Inflammatory macrophage treated with lipopolysaccharide for 1 hour (primary cell): ENCODE results near the gene SHB.

Experiments used
- DNase-seq, 2 donors: peaks; one replicate each; pipeline ENCODE4 v3.0.0-alpha.2; 2020 to 2022

SHB gene

DNA sequence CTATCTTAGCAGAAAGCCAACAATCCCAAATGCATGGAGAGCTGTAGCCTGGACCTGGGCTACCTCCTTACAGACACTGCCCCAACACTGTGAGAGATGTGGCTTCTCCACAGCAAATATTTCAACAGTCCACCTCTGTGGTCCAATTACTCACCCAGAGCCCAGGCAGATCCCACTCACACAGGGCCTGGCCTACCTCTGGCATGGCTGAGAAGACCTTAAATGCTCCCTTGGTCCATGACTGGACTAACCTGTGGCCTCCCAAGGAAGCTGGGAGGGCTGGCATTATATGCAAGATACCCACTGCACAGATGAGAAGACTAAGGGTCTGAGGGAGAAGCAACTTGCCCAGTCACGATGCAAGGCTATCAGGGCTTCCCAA is 142.3 kb downstream of the SHB start:
- no peak for DNase-seq

DNA sequence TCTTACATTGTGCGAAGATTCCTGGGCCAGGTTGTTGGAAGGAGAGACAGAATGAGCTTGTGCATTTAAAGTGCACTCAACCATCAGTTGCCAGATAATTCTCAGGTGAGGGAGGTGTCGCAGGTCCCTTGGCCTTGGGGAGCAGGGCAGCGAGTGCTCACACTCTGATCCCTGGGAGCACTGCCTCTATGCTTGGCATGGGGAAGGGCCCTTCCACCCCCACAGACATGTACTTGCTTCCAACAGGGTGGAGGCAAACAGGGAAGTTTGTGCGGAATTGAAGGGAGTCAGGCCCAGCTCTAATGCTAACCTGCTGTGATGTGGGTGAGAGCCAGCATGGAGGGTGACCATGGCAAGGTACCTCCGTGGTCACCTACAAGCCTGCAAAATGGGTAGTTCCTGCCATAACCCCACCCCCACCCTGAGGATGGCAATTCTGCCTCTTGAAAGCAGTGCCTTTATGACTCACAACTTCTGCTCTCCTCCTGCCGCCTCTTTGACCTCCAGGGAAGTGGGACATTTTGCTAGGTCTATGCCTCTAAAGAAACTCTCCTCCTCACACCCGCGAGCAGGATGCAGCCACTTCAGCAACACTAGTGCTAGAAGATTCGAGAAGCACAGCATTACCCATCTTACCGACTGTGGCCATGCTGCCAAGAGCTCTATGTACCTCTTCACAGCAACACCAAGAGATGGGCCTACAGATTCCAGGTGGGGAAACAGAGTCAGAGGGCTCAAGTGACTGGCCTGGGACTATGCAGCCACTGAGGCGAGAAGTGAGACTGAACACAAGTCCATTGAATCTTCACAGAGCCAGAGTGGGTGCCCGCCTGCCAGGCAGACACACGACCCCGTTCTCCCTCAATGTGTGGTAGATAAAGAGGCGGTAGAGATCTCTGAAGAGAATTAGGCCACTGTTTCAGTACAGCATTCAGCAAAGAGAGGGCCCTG is 143.0 kb downstream of the SHB start:
- peak; percentile 56 to 60 for DNase-seq

DNA sequence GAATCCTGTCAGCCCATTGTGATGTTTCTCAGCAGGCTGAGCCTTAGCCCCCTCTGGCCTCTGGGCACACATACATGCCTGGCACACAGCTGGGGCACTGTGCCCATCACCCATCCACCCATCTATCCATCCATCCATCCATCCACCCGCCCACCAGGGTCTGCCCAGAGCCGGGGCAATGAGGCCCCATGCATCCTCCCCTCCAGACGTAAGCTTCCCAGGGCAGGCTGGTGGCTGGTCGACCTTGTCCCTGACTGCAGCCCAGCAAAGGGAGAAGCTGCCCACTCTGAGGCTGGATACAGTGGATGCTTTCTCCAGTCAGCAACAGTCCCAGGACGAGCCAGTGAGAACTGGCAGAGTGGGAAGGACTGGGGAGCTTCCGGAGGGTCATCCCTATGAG is 144.0 kb downstream of the SHB start:
- no peak for DNase-seq

DNA sequence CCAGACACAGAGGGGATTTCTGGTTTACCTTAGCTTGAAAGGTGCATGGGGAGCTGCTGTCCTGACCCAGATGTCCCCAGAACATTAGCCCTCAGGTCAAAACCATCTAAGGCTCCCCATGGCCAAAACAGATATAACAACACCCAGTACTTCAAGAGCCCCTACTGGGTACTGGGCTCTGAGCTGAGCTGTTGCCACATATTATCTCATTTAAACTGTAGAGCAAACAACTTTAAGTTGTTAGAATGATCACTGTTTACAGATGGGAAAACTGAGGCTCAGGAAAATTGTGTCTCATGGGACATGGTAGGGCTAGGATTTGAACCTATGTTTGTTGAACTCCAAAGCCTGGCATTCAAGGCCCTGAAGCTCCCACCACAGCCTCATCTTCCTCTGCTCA is 144.5 kb downstream of the SHB start:
- no peak for DNase-seq

DNA sequence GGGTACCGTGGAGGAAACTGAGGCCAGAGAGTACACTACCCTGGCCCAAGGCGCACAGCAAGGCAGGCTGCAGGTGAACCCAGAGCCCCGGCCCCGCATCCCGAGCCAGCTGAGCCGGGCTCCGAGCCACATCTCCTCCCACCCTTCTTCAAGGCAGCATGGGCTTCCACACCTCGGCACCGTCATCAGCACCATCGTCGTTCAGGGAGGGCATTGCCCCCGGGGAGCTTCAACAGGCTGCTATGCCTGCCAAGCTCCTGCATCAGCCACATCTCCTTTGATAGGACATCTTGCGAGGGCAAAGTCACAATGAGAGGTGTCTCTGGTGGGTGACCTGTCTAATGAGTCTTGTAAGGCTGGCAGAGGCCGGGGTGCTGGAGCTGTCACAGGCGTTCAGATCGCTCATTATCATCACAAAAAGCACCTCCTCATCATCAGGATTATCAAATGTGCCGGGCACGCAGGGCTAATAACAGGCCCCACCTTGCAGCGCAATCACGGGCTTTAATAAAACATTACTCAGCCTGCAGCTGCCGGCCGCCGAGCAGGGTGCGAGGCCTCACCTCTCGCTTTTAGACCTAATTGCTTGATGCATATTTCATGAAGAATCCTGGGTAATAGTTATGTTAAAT is 145.1 kb downstream of the SHB start:
- DNase-seq: no peak

DNA sequence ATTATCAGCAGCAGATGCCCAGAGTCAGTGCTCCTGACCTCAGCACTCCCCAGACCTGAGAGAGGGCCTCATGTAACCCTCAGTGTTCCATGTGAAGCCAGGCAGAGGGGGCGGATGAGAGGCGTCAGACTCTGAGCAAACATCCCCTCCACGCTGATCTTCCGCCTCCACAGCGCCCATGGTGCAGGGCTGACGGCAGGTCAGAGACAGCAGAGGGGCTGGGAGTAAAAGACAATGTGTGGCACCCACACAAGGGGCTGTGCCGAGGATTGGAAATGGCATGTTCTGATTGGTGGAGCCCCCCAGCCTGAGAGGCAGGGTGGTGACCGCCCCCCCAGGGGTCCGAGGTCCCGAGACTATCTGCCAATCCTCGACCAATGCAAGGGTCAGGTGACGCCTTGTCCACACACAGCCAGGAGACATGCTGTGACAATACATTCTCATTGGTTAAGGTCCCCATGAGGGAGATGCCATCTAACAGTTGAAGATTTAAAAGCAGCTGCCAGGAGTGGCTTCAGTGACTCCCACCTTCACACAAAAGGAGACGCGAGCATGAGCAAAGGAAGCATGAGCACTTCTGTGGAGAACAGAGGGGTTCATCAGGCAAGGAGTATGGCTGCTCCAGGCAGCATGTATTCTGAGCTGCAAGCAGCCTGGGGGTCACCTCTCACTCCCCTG is 145.8 kb downstream of the SHB start:
- no peak for DNase-seq

DNA sequence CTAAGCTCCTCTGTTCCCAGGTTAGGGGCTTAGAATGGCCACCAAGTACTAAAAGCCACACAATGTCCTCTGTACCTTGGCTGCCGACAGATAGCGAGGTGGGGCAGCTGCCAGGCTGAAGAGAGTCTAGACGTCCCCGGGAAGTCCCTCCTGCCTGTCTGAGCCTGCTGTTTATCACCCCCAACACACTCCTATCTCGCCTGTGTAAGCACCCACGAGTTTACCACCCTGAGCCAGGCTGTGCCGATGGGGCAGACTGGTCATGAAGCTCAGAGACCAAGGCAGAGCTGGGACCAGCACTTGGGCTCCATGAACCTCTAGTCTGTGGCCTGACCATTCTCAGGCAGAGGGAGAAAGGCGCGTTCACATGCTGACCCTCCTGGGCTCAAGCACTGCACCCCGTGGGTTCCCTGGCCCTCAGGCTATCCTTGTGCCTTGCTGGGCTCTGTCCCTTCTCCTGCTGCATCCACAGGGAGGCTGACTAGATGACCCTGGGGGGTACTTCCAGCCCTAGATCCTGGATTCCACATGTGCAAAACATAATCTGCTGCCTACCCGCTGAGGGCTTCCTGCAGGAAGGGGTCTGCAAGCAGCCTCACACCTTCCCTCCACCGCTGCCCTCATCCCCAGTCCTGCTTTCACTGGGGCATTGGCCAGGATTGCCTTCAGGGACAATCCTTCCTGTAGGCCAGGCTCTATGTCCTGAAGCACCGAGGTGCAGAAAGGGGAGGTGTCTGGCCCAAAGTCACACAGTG is 146.5 kb downstream of the SHB start:
- no peak for DNase-seq

DNA sequence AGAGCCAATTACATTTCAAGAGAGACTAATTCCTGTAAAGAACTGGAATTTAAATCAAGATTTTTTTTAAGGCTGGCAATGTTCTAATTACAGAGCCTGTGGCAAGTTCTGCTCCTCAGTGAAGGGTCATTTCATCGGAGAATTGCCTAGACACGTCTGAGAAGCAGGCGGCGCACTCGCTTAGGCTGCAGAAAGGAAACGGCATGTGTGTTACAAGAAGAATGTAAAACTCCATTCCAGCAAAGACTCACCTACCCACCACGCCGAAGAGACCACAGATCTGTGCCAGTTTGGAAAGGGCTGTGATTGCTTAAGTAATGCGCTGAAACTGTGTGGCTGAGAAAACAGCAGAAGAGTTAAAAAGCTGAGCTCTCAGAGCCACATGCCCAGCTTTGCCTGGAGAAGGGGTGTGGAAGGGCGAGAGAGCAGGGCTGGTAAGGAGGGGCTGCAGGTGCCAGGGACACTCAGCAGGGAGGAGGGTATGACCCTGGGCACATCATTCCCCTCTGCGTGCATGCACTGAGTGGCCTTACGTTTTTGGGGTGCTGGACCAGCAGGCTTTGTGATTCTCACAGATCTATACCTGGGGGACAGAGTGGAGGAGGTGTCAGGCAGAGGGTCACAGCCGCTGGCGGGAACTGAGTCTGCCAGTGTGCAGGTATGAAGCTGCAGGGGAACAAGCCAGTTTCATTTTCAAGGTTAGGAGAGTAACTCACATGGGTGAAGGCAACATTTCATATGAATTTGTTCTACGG is 147.3 kb downstream of the SHB start:
- DNase-seq: no peak

DNA sequence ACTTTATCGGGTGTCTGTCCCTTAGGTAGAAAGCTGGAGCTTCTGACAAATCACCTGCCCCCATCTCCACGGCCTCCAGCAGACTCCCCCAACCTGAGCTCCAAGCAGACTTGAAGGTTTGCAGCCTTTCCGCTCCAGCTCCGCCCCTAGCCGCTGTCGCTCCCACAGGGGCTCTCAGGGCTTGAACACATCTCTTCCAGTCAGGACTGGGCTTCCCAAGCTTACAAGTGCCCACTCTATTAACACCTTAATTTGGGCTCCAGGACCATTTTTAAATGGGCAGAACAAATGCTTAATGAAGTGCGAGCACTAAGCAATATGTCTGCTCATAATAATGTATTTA is 147.9 kb downstream of the SHB start:
- no peak for DNase-seq

DNA sequence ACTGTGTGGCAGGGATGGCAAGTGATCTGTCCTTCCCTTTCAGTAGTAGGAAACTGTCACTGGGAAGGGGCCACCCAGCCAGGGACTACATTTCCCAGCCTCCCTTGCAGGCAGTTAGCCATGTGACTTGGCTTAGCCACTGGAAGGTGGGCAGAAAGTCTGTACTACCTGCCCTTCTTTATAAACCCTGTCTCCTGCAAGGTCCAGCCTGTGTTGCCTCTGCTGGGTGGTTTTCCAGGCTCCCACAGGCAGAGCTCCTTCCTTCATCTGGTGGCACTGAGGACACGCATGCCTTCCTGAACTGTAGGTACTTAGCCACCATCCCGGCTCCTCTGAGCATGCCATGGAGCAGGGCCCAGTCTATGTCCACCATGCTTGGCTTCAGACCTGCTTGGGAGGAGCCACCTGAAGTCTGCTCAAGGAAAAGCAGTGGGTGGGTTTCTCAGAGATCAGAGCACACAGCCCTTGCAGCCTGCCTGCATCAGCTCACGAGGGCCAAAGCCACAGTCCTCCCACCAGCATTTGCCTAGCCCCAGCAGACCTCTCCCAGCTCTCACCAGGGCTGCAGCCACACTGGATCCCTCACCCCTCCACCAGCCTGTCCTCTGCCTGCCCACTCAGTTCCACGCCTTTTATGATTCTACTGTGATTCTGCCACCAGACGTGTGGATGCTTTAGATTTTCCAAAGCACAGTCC is 148.4 kb downstream of the SHB start:
- no peak for DNase-seq

DNA sequence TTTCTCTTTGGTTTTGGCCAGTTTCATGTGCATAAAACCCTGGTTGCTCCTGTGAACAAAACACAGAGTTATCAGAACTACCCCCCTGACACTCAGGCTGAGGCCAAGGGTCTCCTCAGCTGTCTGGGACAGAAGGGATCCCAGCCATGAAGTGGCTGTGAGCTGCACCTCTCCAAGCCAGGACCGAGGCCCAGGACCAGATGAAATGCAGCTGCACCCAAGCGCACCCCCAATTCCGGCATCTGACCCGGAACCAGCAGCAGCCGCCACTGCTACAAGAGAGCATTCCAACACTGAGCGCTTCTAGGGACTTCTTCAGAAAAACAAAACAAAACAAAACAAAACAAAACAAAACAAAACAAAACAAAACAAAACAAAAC is 149.1 kb downstream of the SHB start:
- no peak for DNase-seq

DNA sequence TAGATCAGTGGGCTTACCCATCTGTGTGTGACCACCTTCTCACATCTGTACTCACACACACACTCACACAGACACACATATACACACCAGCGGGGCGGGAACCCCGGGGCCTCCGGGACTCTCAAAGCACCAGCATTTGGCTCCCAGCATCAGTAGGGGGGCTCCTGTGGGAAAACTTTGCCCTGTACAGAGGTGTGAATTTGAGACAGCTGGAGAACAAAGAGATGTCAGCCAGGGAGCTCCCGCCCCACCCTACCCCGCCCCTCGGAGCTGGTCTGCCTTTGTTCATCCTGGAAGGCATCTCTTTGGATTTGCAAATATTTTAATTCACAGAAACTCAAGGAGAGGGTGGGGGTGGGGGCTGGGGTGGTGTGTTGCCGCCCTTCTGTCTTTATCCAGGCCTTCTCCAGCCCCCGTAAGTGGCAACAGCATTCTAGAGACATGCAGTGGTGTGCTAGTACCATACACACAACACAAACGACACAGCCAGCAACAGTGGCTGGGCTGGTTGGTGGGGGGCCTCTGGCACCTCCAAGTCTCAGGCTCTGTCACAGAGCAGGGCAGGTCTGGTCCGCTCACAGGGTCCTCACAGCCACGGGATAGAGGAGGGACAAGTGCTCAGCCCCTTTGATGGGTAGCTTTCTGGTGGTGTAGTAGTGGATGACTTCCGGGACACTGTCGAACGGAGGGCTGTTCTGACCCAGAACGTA is 149.6 kb downstream of the SHB start:
- no peak for DNase-seq

DNA sequence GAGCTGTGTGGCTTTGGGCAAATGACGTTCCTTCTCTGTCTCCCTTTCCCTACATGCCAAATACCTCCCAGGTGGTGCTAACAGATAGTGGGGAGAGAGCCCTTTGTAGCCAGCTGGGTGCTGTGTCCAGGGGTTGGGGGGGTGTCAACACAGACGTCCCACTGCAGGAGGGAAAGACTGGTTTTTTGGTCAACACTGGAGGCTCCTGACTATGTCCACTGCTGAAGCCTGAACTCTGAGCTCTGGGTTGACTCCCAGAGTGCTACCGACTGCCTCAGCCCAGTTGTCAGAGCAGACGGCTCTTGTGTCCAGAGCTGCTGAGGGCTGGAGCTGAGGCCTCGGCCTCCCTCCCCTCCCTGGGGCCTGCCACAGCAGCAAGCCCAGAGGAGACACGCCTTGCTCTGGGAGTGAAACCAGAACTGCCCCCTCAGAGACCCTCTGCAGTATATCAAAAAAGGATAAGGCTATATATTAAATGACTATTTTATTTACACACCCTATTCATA is 150.3 kb downstream of the SHB start:
- DNase-seq: no peak

DNA sequence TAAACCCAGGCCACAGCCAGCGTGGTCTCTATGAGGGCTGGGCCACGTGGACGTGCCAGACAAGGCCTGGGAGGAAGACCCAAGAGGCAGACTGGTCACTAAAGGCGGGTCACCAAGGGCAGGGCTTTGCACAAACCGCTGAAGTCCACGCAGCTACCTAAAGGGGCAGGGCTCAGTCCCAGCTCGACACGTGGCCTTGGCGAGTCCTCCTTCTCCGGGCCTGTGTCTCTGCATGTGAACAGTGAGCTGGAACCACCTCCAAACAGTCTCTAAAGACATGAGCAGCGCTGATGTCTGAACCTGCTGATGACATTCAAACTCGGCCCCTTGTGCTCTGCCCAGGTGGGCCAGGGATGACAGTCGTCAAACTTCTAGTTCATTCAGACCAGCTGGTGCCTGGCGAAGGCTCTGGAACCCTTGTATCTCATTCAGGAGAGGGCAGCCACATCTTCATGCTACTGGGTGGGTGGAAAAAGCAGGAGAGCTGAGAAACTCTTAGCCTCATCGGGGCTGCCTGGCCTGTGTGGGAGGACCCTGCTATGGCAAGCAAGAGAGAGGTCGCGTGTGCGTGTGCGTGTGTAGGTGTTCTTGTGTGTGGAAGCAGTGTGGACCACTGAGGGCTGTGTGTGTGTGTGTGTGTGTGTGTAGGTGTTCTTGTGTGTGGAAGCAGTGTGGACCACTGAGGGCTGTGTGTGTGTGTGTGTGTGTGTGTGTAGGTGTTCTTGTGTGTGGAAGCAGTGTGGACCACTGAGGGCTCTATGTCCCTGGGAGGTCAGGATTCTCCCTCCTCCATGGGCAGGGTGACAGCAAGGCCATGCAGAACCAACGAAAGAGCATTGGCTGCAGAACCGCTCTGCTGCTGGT is 151.0 kb downstream of the SHB start:
- DNase-seq: no peak

DNA sequence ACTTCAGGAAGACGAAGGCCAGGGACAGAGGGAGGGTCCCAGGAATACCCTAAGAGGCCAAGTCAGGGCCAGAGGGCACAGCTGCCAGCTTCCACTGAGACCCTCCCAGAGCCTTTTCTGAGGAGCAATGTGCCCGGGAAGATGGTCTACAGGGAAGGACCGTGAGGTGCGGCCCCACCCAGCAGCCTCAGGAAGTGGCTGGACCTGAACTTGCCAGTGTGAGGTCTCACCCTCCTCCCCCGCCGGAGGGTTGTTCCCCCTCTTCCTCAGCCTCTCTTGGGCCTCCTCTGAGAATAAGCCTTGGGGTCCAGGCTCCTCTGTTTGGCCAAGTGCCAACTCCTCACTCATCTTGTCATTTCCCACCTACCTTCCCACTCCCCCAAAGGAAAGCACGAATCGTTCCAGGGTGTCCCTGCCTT is 151.7 kb downstream of the SHB start:
- no peak for DNase-seq

DNA sequence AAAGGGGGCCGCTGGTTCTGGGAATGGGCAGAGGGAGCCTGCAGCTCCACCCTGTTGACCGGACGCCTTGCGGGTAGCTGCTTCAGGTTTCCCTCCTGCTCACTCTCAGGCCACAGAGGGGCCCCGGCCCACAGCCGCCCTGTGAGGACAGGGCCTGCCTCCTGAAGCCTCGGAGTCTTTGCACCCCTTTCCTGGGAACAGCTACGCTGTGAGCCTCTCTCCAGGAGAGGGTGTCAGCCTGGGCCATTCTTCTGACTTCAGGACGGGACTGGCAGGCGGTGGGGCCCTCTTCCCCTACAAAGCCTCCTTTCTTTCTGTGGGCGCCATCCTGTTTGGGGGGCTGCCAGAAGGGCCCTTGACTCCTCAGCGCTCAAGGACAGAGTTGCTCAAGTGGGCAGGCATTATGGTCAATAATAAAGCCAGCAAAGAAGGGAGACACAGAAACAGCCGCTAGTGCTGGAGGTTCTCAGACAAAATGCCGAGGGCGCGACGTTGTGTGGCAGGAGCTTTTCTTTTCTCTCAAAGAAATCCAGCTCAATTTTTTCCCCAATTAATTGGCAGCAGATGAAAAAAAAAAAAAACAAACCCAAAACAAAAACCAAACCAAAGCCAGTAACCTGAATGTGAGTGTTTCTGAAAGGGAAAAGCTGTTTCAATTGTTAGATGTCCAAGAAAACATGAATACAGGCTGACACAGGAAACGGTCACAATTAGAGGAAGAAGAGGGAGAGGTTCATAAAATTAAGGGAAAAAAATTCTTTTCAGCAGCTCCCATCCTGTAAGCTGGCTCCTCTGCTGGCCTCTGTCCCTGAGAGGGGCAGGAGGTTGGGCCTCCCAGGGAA is 152.3 kb downstream of the SHB start:
- DNase-seq: no peak

DNA sequence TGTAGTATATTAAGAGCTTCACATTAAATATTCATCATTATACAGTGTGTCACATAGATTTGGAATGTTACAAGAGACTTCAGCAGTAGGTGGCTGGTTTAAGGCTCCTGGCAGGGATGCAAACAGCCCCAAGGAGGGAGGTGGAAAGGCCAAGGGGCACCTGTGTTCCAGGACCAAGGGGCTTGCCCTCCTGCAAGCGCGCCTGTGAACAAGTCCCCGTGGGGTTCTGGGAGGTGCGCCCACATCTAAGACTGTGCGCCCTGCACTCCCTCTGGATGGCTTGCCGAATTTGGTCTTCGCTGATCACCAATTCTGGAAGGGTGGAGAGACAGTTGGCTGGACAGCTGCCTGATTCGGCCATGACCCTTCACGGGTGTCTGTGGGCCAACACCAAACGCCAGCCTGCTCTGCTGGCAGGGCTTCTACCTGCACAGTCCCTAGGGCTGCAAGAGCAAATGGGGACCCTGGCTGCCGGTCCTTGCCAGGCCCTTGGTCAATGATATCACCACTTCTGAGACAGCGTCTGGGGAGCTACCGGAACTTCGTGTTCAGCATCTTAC is 153.0 kb downstream of the SHB start:
- no peak for DNase-seq

DNA sequence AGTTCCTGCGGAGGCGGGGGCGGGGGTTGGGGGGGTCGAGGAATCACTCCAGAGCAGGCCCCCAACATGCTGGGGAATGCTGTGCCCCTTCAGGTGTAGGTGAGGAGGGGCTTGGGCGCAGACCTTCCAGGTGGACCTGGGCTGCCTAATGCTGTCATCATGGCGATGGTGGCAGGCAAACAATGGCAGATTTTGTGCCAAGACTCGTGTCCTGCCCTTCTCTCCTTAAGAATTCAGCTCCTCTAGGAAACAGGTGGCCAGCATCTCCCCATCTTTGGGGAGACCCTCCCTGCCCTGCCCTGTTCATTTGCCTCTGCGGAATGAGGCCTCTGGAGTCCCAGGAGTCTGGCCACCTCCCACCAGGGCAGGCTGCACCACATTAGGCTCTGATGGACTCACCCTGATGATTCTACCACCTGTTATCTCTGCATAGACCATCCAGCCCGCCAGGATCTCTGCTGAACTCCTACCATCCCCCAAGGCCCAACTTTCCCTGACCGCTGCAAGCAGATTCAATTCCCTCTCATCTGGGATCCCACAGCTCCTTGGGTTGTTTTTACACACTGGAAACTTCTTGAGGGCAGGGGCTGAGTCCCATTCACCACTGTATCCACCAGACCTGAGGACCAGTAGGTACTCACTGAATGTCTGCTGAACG is 154.2 kb downstream of the SHB start:
- DNase-seq: no peak
